HG03439 (cell line): Measurements from ENCODE around the gene F10.

Experiments
- ATAC-seq: cut with Tn5 transposase; IDR thresholded peaks from one replicate; pipeline ENCODE4 v1.9.1; 2021; ENCODE audit warnings: mild to moderate bottlenecking, moderate library complexity; ENCODE audit not compliant: unreplicated experiment

The F10 gene

GRCh38 chr13:113115363-113116205 is 7.0 kb upstream of the F10 start:
- no peak for ATAC-seq

- ATAC-seq = no peak
Measured at GRCh38 chr13:113116206-113116800, 6.3 kb upstream of the F10 start.

DNA sequence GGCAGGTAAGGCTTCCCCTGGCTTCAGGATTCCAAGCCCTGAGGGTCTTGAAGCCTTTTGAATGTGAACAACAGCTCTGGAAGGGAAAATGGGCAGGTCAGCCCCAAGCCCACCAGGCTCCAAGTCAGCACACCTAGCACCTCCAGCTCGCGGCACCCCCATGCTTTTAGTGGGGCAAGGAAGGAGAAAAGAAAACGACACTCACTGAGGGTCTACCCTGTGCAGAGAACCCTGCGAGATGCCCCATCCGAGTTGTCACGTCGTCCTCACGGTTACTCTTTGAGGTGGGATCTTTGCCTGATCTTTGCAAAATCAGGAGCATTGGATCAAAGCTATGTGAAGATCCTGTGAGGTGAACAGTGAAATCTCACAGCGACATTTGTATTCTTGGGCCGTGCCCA is 5.7 kb upstream of the F10 start:
- ATAC-seq = no peak

- no peak for ATAC-seq
Measured at GRCh38 chr13:113117335-113117872, 5.2 kb upstream of the F10 start.

DNA sequence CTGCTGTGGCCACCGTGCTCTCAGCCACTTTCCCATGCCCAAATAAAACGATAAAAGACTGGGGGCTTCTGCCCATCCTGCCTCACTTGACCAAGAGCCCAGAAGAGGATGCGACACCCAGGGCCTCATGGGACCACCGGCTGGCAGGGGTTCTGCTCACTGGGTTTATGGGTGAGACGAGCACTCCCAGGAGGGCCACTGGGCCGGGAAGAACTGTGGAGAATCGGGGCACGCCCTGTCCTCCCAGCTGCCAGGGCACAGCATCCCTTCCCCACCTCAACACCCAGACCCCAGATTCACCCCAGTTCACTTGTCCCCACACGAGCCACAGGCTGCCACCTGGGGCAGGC is 4.7 kb upstream of the F10 start:
- ATAC-seq = no peak

DNA sequence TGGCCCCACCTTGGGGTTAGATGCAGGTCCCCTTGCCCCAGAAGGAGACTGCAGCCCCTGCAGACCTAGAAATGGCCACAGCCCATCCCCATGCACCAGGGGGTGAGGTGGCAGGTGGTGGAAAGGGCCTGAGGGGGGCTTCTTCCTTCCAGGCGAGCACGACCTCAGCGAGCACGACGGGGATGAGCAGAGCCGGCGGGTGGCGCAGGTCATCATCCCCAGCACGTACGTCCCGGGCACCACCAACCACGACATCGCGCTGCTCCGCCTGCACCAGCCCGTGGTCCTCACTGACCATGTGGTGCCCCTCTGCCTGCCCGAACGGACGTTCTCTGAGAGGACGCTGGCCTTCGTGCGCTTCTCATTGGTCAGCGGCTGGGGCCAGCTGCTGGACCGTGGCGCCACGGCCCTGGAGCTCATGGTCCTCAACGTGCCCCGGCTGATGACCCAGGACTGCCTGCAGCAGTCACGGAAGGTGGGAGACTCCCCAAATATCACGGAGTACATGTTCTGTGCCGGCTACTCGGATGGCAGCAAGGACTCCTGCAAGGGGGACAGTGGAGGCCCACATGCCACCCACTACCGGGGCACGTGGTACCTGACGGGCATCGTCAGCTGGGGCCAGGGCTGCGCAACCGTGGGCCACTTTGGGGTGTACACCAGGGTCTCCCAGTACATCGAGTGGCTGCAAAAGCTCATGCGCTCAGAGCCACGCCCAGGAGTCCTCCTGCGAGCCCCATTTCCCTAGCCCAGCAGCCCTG is 4.2 kb upstream of the F10 start:
- ATAC-seq = no peak

GRCh38 chr13:113119166-113119821 is 3.3 kb upstream of the F10 start:
- no peak for ATAC-seq

- ATAC-seq = no peak
Measured at GRCh38 chr13:113119822-113120189, 2.8 kb upstream of the F10 start.

DNA sequence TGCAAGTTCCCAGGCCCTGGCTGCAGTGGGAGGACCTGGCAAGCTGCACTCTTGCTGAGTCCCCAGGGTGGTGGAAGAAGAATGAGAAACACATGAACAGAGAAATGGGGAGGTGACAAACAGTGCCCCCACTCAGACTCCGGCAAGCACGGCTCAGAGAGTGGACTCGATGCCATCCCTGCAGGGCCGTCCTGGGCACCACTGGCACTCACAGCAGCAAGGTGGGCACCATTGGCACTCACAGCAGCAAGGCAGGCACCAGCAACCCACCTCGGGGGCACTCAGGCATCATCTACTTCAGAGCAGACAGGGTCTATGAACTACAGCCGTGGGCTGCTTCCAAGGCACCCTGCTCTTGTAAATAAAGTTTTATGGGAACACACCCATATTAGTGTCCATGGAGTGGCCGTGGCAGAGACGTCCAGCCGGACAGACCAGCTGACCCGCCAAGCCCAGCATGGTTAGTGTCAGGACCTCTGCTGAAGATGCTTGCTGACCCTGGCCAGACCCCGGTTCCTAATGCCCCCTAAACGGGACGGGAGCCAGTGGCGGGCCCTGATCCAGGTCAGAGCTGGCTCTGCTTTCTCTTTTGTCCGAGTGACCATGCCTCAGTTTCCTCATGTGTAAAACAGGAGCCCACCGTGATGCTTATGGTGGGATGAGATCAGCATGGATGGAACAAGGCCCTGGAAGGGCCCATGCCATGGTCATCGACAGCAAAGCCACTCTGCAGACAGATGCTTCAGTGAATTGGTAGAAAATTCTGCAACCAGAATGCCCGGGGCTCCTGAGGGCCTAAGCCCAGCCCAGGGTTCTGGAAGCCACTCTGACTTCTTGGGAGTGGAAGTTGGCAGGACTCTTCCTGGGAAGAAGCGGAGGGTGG is 2.1 kb upstream of the F10 start:
- ATAC-seq = no peak

DNA sequence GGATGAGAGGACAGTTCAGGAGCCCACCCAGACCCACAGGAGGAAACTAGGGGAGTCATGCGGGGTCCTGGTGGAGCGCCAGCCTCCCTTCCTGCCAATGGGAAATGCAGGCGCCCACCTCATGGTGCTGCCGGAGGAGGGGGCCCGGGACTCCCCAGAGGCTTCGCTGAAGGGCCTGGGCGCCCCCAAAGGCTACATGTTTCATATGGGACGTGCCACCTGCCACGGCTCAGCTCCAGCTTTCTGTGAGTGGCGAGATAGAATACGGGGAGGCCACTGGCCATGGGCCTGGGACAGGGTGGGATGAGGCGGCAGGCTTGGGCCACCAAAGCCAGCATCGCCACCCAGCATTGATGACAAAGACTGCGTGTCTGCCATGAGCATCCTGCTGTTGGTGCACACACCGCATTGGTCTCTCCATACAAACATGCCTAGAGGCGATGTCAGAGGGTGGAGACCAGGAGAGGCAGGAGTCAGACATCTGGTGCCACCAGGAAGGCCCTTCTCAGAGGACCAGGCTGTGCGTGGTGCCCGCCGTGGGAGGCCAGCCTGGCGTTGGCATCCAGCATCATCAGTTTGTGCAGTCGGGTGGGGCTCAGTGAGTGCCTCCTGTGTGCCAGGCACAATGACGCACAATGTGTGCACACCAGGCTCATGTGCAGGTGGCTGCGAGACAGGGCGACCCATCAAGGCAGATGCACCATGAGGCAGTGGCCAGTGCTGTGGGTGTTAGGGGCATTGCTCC is 1.2 kb upstream of the F10 start:
- no peak for ATAC-seq

GRCh38 chr13:113121928-113122471 is 599 bp upstream of the F10 start:
- ATAC-seq = no peak

DNA sequence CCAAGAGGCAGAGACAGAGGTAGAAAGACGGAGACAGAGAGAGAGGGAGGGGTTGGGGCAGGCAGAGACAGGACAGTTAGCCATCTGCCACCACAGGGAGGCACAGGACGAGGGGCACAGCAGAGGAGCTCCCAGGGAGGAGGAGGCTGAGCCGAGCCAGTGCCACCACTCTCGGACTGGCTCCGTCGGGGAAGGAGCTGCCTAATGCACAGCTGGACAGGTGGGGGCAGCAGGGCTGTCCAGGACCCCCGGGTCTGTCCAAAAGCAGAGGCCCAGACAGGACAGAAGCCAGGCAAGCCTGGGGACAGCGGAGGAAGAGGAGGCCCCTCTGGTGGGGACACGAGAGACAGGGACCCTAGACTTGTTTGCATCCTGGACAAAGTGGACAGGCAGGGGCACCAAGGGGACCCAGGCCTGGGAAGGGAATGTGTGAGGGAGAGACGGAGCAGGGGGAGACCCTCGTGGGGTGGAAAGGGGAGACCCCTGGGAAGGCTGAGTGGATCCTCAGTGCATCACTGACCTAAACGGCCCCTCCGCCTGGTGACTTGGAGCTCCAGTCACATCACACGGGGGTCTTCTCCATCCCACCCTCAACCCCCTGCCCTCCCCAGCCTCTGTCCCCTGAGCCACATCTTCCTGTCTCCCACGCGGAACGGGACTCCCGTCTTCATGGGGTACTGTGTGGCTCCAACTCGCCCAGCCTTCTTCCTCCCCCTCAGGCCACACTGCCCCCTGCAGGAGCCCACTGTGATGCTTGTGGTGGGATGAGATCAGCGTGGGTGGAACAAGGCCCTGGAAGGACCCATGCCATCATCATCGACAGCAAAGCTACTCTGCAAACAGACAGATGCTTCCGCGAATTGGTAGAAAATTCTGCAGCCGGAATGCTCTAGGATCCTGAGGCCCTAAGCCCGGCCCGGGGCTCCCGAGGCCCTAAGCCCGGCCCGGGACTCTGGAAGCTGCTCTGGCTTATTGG is 915 bp downstream of the F10 start:
- ATAC-seq = no peak

DNA sequence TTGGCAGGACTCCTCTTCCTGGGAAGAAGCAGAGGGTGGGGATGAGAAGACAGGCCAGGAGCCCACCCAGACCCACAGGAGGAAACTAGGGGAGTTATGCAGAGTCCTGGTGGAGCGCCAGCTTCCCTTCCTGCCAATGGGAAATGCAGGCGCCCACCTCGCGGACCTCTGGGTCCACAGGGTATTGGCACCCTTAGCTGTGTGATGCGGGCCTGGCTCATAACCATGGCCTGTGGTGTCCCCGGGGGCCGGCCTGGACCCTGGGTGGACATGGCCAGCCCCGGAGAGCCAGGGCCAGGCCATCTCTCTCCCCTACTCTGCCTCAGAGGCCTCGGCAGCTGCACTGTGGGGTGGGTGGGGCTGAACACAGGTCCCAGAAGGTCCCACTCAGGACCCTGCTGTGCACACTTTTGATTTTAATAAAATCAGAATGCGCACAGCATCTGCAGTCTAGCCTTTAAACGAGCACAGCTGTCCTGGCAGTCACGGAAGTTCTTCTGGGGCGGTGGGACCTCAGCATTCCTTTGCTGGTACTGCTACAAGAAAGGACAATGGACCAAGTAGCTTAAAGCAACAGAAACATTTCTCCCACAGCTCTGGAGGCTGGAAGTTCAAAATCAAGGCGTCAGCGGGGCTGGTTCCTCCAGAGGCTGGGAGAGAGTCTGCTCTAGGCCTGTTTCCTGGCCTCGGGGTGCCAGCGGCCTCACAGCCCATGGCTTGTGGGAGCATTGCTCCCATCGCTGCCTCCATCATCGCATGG is 1.8 kb downstream of the F10 start:
- no peak for ATAC-seq

GRCh38 chr13:113125506-113126264 is 3.1 kb downstream of the F10 start:
- ATAC-seq = no peak

- ATAC-seq = no peak
Measured at GRCh38 chr13:113126265-113127150, 3.9 kb downstream of the F10 start.

- no peak for ATAC-seq
Measured at GRCh38 chr13:113129480-113129879, 6.9 kb downstream of the F10 start.
